Right hindlimb (tissue), 1 donor: ENCODE data around the gene HOXB5.

ENCODE experiments used
- DNase-seq: peaks from one replicate; pipeline ENCODE4 v3.0.0-alpha.2; 2018

Gene HOXB5

GRCh38 chr17:48601207-48601538 lies 7.6 kb upstream of the HOXB5 start:
- no peak for DNase-seq

GRCh38 chr17:48600244-48601098 lies 6.9 kb upstream of the HOXB5 start:
- no peak for DNase-seq

DNA sequence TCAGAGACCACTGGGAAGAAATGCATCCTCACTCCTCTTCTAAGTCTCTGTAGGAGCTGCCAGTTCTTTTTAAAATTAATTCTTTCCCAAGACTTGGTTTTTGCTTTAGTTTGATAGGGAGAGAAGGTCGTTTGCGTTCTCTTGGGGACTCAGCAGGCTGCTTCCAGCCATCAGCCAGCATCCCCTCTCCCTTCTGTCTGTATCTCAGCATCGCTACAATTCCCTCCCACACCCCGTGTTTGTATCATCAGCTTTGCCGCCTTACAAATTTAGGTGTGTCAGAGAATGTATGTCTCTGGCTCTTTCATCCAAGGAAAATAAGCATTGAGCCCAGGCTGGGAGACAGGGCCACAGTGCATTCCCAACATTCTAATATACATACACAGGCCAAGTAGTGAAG lies 5.8 kb upstream of the HOXB5 start:
- no peak for DNase-seq

DNA sequence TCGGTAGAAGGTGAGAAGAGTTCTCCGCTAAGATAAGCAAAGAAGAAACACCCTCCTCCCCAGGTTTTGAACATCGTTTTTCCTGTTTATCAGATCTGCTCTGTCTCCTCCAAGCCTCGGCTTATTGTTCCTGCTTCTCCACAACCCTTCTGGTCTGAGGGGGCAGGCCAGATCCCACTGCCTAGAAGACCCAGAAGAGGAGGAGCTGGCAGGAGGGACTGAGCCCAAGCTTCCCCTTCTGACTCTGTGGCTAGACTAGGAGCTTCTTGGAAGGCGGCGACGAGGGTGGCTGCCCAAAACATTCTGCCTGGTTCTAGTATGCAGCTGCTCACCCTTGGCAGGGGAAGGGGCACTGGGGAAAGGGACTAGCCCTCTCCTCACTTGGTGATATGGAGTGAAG lies 5.2 kb upstream of the HOXB5 start:
- no peak for DNase-seq

DNA sequence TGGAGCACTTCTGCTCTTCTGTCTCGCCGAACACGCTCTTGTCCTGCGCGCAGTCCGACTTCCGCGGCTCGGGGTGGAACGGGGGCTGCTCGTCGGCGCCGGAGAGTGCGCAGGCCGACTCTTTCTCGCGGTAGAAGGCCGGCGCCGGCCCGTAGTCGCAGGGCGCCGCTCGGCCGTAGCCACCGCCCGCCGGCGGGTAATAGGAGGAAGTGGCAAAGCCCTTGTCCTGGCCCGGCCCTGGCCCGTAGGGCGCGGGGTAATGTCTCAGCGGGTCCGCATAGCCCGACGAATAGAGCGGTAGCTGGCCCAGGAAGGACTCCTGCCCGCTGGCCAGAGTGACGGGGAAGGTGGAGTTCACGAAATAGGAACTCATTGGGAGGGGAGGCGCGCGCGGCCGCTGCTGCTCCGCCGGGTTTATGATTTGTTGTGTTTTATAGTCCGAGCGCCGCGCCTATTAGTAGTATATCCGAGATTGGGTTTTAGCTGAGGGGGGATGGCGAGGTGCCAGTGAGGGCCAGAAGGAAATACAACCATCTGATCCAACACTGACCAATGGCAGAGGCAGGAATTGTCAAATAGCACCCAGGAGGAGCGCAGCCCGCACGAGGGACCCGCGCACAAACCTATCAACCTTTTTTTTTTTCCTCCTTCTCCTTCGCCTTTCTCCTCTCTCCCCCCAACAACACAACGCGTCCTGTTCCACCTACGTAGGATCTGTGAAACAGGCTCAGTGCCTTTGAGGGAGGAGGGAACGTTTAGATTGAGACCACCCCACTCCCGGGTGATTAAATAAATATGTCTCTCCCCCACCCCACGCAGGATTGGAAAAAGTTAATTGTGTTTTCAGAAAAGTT lies 4.4 kb upstream of the HOXB5 start:
- no peak for DNase-seq

GRCh38 chr17:48597528-48597777 lies 3.9 kb upstream of the HOXB5 start:
- DNase-seq: no peak

DNA sequence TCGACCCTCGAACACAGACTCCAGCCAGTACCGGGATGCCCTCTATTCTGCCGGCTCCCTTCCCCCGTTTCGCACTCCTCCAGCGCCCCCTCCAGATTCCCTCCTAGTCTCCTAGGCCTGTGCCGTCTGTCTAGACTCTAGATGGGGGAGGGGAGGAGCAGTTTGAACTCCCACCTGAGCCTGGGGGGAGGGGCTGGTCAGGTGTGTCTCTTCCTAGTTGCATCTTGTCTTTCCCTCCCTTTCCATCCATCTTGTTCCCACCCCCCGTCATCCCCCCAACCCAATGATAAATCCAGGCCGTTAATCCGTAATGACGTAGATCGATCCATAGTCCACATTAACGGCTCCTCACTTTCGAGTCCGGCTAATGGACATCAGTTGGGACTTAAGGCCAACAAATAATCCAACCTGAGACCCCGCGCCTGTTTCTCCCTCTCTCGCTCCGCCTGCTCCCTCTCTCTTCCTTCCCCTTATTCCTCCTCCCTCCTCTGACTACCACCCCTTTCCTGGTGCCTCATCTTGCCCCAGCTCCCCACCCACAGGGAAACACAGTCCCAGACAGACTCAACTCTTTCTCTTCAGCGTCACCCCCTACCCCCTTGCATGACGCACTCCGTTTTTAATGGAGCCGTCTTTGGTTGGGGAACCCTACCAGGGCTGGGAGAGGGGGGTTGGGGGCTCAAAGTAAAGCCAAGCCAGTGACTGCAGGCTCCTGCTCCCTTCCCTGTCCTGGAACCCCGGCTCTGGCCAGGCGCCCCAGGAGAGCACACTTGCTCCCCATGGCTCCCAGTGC lies 3.4 kb upstream of the HOXB5 start:
- DNase-seq: no peak

GRCh38 chr17:48596000-48596734 lies 2.6 kb upstream of the HOXB5 start:
- no peak for DNase-seq

GRCh38 chr17:48595278-48595999 lies 1.9 kb upstream of the HOXB5 start:
- DNase-seq: no peak

DNA sequence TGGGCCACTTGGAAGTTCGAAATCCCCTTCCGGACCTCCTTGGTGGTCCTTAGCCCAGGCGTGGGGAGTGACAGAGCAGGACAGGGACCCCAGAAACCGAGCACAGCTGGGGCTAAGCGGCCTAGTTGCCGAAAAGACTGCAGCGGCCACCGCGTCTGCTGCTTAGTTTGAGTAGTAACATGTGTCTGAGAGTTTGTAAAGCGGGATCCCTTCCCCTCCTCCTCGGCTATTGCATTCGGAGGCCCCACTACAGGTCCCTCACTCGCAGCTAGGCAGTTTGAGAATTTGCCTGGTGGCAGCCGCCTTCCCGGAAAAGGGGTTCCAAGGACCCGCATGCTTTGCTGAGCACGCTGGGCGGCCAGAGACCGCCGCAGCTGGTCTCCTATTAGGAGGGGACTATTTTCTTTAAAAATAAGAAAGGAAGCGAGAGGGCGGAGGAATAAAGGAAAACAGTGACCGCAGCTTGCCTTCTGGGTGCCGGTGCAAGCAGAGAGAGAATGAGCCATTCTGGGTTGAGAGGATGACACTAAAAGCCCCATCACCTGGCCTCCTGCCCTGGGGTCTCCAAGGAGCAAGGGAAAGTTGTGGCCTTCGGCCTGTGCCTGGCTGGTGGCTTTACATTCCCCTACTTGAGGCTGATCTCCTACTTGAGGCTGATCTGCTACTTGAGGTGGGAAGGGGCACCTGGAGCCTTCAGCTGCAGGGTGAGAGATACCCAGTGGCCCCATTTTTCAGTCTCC lies 1.1 kb upstream of the HOXB5 start:
- peak; percentile 20 for DNase-seq

DNA sequence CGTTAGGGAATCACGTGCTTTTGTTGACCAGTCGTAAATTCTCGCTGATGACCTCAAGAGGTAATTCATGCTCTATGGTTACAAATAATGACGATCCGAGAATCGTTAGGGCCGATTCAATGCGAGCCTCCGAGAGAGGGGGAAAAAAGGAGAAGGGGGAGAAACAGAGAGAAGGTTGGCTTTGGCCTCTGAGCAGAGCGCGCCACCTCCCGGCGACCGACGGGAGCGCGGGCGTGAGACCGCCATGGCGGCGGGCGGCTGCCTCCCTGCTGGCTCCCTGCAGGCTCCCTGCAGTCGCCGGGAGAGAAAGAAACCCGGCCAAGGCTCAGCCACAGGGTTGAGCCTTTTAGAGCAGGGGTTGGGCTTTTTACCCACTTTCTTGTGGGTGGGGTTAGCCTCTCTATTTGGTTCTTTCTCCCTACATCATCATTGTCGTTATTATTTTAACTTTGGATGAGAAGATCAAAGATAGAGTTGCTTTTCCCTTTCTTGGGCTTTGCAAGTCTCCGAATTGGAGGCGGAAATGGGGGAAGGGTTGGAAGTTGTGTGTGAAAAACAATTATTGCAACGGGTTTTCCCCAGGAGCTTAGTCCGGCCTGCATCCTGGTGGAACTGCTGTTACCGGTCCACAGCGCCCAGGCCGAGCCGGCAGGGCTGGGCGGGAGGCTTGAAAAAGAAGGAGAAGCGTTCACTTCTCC lies 410 bp upstream of the HOXB5 start:
- DNase-seq: peak; percentile 88

- DNase-seq: no peak
Observed at GRCh38 chr17:48592577-48592976, 1.0 kb downstream of the HOXB5 start.

DNA sequence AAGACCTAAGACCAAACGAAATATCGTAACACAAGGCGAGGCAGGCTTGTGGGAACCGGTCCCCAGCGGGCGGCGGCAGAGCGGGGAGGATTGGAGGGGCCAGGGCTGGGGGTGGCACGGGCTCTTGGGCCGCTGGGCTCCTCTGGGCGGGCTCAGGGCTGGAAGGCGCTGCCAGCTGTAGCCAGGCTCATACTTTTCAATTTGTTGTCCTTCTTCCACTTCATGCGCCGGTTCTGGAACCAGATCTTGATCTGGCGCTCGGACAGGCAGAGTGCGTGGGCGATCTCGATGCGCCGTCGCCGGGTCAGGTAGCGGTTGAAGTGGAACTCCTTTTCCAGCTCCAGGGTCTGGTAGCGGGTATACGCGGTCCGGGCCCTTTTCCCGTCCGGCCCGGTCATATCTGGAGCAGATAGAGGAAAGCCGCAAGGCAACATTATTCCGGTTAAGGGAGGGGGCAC lies 1.5 kb downstream of the HOXB5 start:
- no peak for DNase-seq

GRCh38 chr17:48591255-48592056 lies 2.1 kb downstream of the HOXB5 start:
- no peak for DNase-seq

GRCh38 chr17:48590607-48591161 lies 2.9 kb downstream of the HOXB5 start:
- DNase-seq: no peak

- DNase-seq: no peak
Observed at GRCh38 chr17:48589831-48590606, 3.6 kb downstream of the HOXB5 start, which contains the start of gene HOXB3. HOXB3 (minus strand) TSS chr17:48590241; CDS start chr17:48552474, 37,767 bp downstream.

DNA sequence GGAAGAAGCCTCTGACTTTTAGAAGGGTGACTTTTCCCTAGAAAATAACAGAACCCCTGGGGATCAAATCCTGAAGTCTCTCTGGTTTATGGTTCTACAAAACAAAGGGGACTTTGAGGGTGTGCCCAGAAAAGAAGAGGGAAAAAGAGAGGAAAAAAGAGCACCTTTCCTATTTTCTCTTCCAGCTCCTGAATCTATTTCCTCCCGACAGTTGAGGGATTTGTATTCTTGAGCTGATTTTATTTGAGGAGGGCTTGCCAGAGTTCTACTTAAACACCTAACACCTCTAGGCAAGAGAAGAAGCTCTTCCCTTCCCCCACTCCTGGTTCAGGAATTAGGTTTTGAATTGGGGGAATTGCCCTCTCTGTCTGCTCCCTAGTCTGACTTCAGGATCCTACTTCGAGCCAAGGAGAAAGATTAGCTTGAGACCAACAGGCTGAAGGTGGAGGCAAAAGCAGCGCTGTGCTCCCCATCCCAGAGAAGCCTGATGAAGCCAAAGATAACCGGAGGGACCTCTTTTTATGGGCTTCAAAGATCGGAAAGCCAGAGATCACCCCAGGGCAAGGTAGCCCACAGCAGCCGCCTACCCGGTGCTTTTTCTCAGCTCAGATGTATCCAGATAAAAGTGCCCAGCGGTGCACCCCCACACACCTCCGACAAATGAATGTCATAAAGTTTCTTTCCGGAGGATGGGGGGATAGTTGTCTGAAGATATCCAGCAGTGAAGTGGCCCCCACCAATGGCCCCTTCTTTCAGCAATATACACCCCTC lies 4.3 kb downstream of the HOXB5 start:
- DNase-seq: no peak

GRCh38 chr17:48588528-48588927 lies 5.1 kb downstream of the HOXB5 start:
- no peak for DNase-seq
